Endodermal cell (in vitro differentiated cells): Measurements from ENCODE around the gene LARP6. TPM values are rescaled to one million over a fixed set of nuclear protein-coding genes. Genes with fewer than 3 reads are reported as not detected.
"Not testable (repeated sequence)": the region's sequence is repeated elsewhere in the genome, so short reads cannot be mapped to it uniquely, and the experiment has no call there.

ENCODE experiments used
- DNase-seq: peaks from one replicate; pipeline ENCODE4 v3.0.0-alpha.2; 2017
- H3K27ac ChIP-seq: 2 replicates; pipeline ENCODE4 v1.5.1; 2013; ENCODE audit warnings: mild to moderate bottlenecking, low read depth, low read length, moderate library complexity
- H3K27me3 ChIP-seq: 2 replicates; pipeline ENCODE4 v1.6.1; 2013; ENCODE audit warnings: mild to moderate bottlenecking, low read length, moderate library complexity; ENCODE audit not compliant: insufficient read depth, control insufficient read depth, poor library complexity, severe bottlenecking
- H3K36me3 ChIP-seq: 2 replicates; pipeline ENCODE4 v1.7.0; 2013; ENCODE audit warnings: mild to moderate bottlenecking, low read length, moderate library complexity; ENCODE audit not compliant: control insufficient read depth, insufficient read depth
- H3K4me1 ChIP-seq: one replicate; pipeline ENCODE4 v1.7.0; 2013; ENCODE audit warnings: low read length; ENCODE audit not compliant: control insufficient read depth, insufficient read depth
- H3K4me3 ChIP-seq: 2 replicates; pipeline ENCODE4 v1.5.1; 2013; ENCODE audit warnings: mild to moderate bottlenecking, low read length, moderate library complexity
- H3K9ac ChIP-seq: 2 replicates; pipeline ENCODE4 v1.6.1; 2013; ENCODE audit warnings: mild to moderate bottlenecking, low read length, moderate library complexity; ENCODE audit not compliant: poor library complexity, severe bottlenecking; ENCODE audit errors: extremely low read depth
- H3K9me3 ChIP-seq: 2 replicates; pipeline ENCODE4 v1.6.1; 2013; ENCODE audit warnings: mild to moderate bottlenecking, low read length, moderate library complexity; ENCODE audit not compliant: control insufficient read depth
- H3K27ac Mint-ChIP-seq: 2 replicates; pipeline ENCODE4 v1.8.0; 2020; ENCODE audit warnings: mixed read lengths
- H3K27me3 Mint-ChIP-seq: 2 replicates; pipeline ENCODE4 v1.8.0; 2021; ENCODE audit warnings: mild to moderate bottlenecking, mixed read lengths; ENCODE audit not compliant: insufficient read depth
- H3K36me3 Mint-ChIP-seq: 2 replicates; pipeline ENCODE4 v1.8.0; 2020; ENCODE audit warnings: low read depth, mixed read lengths
- H3K4me1 Mint-ChIP-seq: 2 replicates; pipeline ENCODE4 v1.8.0; 2020; ENCODE audit warnings: mixed read lengths
- H3K4me3 Mint-ChIP-seq: 2 replicates; pipeline ENCODE4 v1.8.0; 2020; ENCODE audit warnings: mild to moderate bottlenecking, moderate library complexity, mixed read lengths
- H3K9me3 Mint-ChIP-seq: 2 replicates; pipeline ENCODE4 v1.8.0; 2020; ENCODE audit warnings: mild to moderate bottlenecking, mixed read lengths
- WGBS, 2 experiments: methylation state at CpG; one replicate each; pipeline versions ENCODE4 v1.1.5 to v1.1.7; 2013; ENCODE audit warnings: missing lambda C conversion rate in 2 of 2, mixed read lengths in 1 of 2; ENCODE audit not compliant: insufficient coverage in 1 of 2, insufficient read length in 1 of 2; 5-methylcytosine and 5-hydroxymethylcytosine counted together
- total RNA-seq, 2 donors: library from RNA; stranded (reverse); fragmentation: NEBNext Ultra II Directional in 1 of 2; extraction: Animal tissue kit (Norgen Biotek cat#: 25700) in 1 of 2; gene quantifications; 2 replicates in 1 of 2; 3 replicates in 1 of 2; pipeline ENCODE4 v1.2.1, GENCODE V29; 2021
- TF ChIP-seq, protein P1 (sequence below): fragments of 200-600 bp; sonication (generic); conservative IDR thresholded peaks from 2 replicates; pipeline ENCODE4 v1.5.0; 2021; ENCODE audit warnings: antibody characterized with exemption, mild to moderate bottlenecking

Gene LARP6
- total RNA-seq, 2 donors from 2014 or later = 24.0 to 24.9 TPM

DNA sequence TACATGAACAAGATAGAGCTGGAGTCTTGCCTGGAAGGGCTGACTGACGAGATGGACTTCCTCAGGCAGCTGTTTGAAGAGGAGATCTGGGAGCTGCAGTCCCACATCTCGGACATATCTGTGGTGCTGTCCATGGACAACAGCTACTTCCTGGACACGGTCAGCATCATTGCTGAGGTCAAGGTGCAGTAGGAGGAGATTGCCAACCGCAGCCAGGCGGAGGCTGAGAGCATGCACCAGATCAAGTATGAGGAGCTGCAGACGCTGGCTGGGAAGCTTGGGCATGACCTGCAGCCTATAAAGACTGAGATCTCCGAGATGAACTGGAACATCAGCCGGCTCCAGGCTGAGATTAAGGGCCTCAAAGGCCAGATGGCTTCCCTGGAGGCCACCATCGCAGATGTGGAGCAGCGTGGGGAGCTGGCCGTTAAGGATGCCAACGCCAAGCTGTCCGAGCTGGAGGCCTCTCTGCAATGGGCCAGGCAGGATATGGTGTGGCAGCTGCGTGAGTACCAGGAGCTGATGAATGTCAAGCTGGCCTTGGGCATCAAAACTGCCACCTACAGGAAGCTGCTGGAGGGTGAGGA is 5.5 kb upstream of the LARP6 start:
- Histone ChIP-seq H3K4me1 (no peaks in the 10 kb centered on the region), H3K9me3 (no peaks in the 10 kb centered on the region), H3K27ac (no peak overlapping the region), H3K36me3 (no peaks in the 10 kb centered on the region), H3K27me3 (no peaks in the 10 kb centered on the region), H3K4me3 (no peak overlapping the region), H3K9ac (no peak overlapping the region)
- Mint-ChIP-seq H3K4me1 (peaks cover 4% of the 10 kb centered on the region), H3K36me3 (no peaks in the 10 kb centered on the region), H3K9me3 (no peaks in the 10 kb centered on the region), H3K27me3 (peaks cover 8% of the 10 kb centered on the region), H3K4me3 (no peak overlapping the region), H3K27ac (no peak overlapping the region)
- DNase-seq = no peak
- WGBS, 2 experiments = 93 to 94% methylated on average over 12 to 14 of the region's 14 CpGs
- TF ChIP-seq, protein P1, sequence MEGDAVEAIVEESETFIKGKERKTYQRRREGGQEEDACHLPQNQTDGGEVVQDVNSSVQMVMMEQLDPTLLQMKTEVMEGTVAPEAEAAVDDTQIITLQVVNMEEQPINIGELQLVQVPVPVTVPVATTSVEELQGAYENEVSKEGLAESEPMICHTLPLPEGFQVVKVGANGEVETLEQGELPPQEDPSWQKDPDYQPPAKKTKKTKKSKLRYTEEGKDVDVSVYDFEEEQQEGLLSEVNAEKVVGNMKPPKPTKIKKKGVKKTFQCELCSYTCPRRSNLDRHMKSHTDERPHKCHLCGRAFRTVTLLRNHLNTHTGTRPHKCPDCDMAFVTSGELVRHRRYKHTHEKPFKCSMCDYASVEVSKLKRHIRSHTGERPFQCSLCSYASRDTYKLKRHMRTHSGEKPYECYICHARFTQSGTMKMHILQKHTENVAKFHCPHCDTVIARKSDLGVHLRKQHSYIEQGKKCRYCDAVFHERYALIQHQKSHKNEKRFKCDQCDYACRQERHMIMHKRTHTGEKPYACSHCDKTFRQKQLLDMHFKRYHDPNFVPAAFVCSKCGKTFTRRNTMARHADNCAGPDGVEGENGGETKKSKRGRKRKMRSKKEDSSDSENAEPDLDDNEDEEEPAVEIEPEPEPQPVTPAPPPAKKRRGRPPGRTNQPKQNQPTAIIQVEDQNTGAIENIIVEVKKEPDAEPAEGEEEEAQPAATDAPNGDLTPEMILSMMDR = no peak

DNA sequence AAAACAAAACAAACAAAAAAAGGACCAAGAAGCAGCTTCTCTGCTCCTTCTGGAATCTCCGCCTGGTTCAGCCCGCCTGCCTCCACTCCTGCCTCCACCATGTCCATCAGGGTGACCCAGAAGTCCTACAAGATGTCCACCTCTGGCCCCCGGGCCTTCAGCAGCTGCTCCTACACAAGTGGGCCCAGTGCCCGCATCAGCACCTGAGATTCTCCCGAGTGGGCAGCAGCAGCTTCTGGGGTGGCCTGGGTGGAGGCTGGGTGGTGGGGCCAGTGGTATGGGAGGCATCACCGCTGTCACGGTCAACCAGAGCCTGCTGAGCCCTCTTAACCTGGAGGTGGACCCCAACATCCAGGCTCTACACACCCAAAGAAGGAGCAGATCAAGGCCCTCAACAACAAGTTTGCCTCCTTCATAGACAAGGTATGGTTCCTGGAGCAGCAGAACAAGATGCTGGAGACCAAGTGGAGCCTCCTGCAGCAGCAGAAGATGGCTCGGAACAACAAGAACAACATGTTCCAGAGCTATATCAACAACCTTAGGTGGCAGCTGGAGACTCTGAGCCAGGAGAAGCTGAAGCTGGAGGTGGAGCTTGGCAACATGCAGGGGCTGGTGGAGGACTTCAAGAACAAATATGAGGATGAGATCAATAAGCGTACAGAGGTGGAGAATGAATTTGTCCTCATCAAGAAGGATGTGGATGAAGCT is 4.8 kb upstream of the LARP6 start:
- not testable (repeated sequence) for H3K27me3 Mint-ChIP-seq, H3K36me3 ChIP-seq, H3K4me1 ChIP-seq, H3K4me1 Mint-ChIP-seq, H3K4me3 ChIP-seq, H3K27ac Mint-ChIP-seq, DNase-seq, H3K27me3 ChIP-seq, H3K4me3 Mint-ChIP-seq, H3K9me3 ChIP-seq, H3K9me3 Mint-ChIP-seq, H3K9ac ChIP-seq, H3K36me3 Mint-ChIP-seq, H3K27ac ChIP-seq
- WGBS, 2 experiments = 93 to 96% methylated on average over 4 to 9 of the region's 9 CpGs

DNA sequence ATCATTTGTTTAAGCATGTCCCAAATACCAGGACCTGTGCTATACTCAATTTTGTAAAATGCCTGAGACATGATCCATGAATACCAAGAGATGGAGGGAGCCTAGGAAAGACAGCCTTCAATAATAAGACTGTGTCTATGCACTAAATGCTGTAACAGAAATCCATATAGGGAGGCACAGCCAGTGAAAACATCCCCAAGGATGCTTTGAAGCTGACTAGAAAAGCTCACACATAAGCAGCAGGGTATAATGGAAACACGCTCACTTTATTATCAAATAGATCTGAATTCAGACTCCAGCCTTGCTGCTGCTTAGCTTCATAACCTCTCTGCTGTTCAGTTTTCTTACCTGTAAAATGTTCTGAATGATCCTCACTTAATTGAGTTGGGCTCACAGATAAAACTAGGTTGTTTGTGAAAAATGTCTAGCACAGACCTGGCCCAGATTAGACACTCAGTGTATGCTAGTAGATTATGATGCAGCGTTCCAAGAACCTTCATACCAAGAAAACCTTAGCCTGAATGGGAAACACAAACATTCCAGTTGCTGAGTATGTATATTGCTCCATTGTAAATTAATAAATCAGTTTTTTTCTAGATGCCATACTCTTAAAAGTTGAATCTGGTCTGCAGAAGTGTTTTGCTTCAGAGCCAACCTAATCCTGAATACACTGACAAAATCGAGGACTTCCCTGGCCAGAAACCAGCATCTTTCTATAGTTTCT is 3.8 kb upstream of the LARP6 start:
- no peaks in the 10 kb centered on the region for H3K27me3 ChIP-seq
- Mint-ChIP-seq H3K27ac (no peak overlapping the region), H3K9me3 (no peaks in the 10 kb centered on the region), H3K4me3 (no peak overlapping the region), H3K36me3 (no peaks in the 10 kb centered on the region), H3K4me1 (peaks cover 12% of the 10 kb centered on the region), H3K27me3 (peaks cover 8% of the 10 kb centered on the region)
- H3K4me3 ChIP-seq = no peak overlapping the region
- no peak for DNase-seq
- no peaks in the 10 kb centered on the region for H3K4me1 ChIP-seq
- TF ChIP-seq, protein P1 = no peak
- H3K9ac ChIP-seq = no peak overlapping the region
- H3K27ac ChIP-seq = no peak overlapping the region
- 91 to 100% methylated on average over 2 to 3 of the region's 3 CpGs for WGBS, 2 experiments
- H3K36me3 ChIP-seq = no peaks in the 10 kb centered on the region
- H3K9me3 ChIP-seq = no peaks in the 10 kb centered on the region
